ENCODE results near the gene COG4.

Gene COG4

DNA sequence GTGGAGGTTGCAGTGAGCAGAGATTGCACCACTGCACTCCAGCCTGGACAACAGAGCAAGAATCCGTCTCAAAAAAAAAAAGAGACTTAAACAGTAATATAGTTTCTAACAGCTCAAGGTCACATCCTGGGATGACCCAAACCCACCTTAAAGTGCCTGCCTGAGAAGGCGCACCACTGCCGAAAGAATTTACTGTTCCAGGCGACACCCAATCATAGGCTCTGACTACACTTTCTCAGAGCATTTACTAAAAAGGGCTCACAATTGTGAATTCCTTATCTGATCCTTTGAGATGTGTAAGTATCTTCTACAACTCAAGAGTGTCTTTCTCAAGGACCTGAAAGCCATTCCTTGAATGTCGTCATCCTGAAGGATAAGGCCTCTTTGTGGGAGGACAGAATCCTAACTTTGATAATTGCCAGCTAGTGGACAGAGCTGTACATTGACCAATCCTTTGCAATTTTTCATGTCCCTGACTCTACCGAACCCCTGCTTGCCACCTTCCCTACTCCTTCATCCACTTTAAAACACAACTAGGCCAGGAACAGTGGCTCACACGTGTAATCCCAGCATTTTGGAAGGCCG lies 81.9 kb downstream of the COG4 start:
- Histone ChIP-seq H3K27me3 (no peaks in the 10 kb centered on the region), H3K36me3 (no peaks in the 10 kb centered on the region; the same call in 1 of the 2 replicates), H3K4me3 (ENCODE audit: low read depth, low read length) (no peak overlapping the region), H3K4me1 (peaks cover 9% of the 10 kb centered on the region), H3K9me3 (no peaks in the 10 kb centered on the region)
- no peak for DNase-seq
- no peak for TF ChIP-seq CTCF (IDR thresholded peaks at IDR 0.05; ENCODE audit: low read depth, low read length)

- H3K27me3 ChIP-seq, result no peaks in the 10 kb centered on the region
- H3K4me1 ChIP-seq, result peaks cover 10% of the 10 kb centered on the region
- no peak for TF ChIP-seq CTCF (IDR thresholded peaks at IDR 0.05; ENCODE audit: low read depth, low read length)
- peak overlapping the region; percentile 72 for H3K4me3 ChIP-seq (ENCODE audit: low read depth, low read length)
- H3K9me3 ChIP-seq, result no peaks in the 10 kb centered on the region
- H3K36me3 ChIP-seq, result no peaks in the 10 kb centered on the region; the same call in 1 of the 2 replicates
- no peak for DNase-seq
These were observed 83.2 kb downstream of the COG4 start for GRCh38 chr16:70440009-70440692.

DNA sequence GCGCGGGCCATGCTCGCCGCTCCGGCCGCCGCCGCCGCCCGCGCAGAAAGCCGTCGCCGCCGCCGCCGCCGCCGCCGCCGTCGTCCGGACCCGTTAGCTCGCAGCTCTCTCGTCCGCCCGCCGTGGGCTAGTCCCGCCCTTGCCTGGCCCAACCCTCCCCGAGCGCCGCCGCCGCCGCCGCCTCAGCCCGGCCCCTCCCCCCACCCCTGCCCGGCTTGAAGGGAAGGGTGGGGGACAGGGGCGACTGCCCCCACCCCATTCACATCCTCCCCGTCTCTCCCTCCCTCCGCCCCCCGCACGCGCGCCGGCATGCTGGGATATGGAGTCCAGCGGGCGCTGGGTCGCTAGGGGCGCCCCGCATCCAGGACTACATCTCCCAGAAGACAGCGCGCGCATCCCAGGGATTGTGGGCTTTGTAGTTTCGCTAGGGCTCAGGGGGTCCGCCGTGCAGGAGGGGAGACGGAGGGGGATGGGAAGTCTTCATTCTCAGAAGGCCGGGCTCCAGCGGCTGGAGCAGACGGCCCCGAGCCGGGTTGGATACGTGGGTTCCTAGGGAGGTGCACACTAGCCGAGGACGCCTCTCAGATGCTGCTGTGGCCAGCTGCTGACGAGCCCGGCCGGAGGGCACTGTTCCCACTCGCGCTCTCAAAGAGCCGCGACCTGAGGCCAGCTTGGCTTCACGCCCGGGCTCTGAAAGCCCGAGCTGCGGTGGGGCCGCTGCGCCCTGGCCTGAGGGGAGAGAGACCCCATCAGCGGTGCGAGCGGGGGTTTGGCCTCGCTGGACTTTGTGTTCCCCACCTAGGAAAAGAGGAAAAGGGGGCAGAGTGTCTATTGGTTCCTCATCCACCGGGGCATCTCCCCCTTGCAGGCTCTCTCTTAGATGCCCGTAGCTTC lies 84.1 kb downstream of the COG4 start, which contains the start of gene ST3GAL2:
Gene ST3GAL2, minus strand, starts transcription at position 132 of the 894 bp plus-strand sequence. CDS start 40,570 bp downstream, outside the sequence.
- 0 out of 2 replicates have a peak, but pooled peaks have one; percentile 1 for TF ChIP-seq CTCF (IDR thresholded peaks at IDR 0.05; ENCODE audit: low read depth, low read length)
- Histone ChIP-seq H3K27me3 (no peaks in the 10 kb centered on the region), H3K9me3 (no peaks in the 10 kb centered on the region), H3K4me3 (ENCODE audit: low read depth, low read length) (peak within 1 kb of the TSS; percentile 96), H3K4me1 (peaks cover 13% of the 10 kb centered on the region), H3K36me3 (peaks cover 5% of the 10 kb centered on the region)
- peak; percentile 98 for DNase-seq

DNA sequence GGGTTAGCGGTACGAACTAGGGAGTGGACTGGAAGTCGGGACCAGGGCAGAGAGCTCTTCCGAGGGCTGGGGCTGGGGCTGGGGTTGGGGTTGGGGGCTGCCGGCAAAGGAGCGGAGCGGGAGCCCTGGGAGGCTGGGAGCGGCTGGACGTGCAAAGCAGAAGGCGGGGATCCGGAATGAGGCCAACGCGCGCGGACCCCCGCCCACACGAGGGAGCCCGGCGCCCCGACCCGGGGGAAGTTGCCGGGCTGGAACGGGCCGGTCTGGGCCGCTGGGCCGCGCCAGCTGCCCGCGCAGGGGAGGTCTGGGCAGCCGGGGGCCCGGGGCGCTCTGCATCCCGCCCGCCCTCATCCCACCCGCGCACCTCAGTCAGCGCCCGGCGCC lies 84.8 kb downstream of the COG4 start:
- no peaks in the 10 kb centered on the region for H3K9me3 ChIP-seq
- peak; percentile 50 for DNase-seq
- peaks cover 9% of the 10 kb centered on the region for H3K36me3 ChIP-seq
- H3K4me1 ChIP-seq, result peaks cover 20% of the 10 kb centered on the region
- TF ChIP-seq CTCF (IDR thresholded peaks at IDR 0.05; ENCODE audit: low read depth, low read length), result no peak
- no peaks in the 10 kb centered on the region for H3K27me3 ChIP-seq
- peak overlapping the region; percentile 96 for H3K4me3 ChIP-seq (ENCODE audit: low read depth, low read length)

DNA sequence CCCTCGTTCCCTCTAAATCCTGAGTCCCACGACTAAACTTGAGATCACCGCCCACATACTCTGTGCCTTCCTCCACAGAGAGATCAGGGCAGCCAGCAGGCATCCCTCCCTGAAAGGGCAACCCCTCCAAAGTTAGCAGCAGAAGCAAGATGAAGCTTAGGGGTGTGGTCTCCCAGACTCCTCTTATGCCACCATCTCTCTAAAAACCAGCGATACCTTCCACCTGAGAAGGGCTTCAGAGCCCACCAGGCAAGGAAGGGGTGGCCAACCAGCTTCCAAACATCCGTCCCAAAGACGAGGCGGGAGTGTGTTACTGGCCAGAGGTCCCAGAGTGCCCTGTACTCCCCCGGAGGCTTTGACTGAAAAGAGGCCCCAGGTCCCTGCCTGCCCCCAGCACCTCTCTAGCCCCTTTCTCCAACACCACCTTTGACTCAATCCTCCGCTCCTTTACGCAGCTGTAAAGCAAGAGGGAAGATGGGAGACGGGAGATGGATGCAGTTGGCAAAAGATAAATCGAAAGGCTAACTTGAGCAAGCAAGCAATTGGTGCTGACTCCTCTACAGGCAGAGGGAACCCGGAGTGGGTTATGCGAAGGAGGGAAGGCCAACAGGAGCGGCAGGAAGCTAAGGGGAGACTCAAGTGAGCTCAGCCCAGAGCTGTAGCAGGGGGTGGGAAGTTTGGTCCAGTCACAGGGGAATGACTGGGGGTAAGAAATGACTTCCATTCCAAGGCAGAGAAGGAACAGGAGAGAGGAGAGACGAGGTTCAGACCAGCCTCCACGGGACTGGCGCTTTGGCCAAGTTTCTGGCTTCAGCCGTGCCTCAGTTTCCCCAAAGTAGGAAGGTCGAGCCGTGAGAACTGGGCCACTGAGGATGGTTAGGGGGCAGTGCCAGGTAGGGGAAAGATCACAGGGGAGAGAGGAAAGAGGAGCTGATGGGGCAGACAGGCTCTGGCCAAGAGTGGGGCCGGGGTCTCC lies 85.5 kb downstream of the COG4 start:
- H3K4me1 ChIP-seq, result peaks cover 24% of the 10 kb centered on the region
- no peaks in the 10 kb centered on the region for H3K27me3 ChIP-seq
- DNase-seq, result peak; percentile 32
- TF ChIP-seq CTCF (IDR thresholded peaks at IDR 0.05; ENCODE audit: low read depth, low read length), result no peak
- peak overlapping the region; percentile 96 for H3K4me3 ChIP-seq (ENCODE audit: low read depth, low read length)
- H3K36me3 ChIP-seq, result peaks cover 9% of the 10 kb centered on the region
- H3K9me3 ChIP-seq, result no peaks in the 10 kb centered on the region

All from BE2C (cell line).